ENCODE data around the gene RPL26.
"Not testable (repeated sequence)": the region's sequence is repeated elsewhere in the genome, so short reads cannot be mapped to it uniquely, and the experiment has no call there.

RPL26 gene

GRCh38 chr17:8369944-8370343 is 13.0 kb downstream of the RPL26 start:
- in situ Hi-C loops (cut with MboI; ENCODE audit: low sequenced_read_pairs), result no loop called here

- in situ Hi-C loops (cut with MboI; ENCODE audit: low sequenced_read_pairs), result no loop called here
These were observed 14.8 kb downstream of the RPL26 start for GRCh38 chr17:8368193-8368592.

GRCh38 chr17:8366231-8366630 is 16.8 kb downstream of the RPL26 start:
- in situ Hi-C loops (cut with MboI; ENCODE audit: low sequenced_read_pairs), result no loop called here

DNA sequence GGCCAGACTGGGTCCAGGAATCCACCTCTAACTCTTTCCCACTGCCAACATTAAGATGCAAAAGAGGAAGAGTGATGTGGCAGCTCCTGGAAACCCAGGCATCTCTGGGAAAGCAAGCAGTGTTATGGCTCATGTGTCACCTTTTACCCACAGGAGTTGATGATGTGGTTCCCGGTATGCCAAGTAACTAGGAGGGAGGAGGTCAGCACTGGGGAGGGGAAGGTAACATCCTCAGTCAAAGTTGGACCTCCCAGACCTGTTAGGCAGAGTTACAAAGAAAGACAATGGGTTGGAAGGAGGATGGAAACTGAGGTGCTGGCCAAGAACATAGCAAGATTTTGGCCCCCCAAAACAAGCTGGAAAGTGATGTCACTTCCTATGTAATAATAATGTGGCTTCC is 17.9 kb downstream of the RPL26 start:
- in situ Hi-C loops (cut with MboI; ENCODE audit: low sequenced_read_pairs), result no loop called here

DNA sequence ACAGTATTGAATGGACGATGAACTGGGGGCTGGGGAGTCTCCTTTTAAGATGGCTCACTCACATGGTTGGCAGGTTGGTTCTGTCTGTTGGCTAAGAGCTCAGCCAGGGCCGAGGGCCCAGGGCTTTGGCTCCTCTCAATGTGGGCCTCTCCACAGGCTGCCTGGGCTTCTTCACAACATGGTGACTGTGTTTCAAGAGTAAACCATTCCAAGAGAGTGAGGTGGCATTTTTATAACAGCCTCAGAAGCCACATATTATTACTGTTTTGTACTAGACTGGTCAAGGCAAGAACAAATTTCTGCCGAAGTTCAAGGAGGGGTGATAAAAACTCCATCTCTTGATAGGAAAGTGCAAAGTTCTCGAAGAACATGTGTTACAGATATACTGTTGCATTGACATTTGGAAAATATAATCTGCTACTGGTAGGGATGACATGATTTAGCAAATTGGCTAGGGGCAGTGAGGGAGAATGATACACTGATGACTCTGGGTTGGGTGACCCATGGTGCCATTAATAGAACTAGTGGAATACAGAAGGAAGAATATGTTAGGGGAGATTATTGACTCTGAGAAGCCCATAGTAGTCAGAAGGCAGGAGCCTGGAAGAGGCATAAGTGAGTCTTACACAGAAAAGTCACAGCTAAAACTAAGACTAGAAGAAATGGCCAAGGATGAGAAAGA is 20.2 kb downstream of the RPL26 start:
- in situ Hi-C loops (cut with MboI; ENCODE audit: low sequenced_read_pairs), result no loop called here

- in situ Hi-C loops (cut with MboI; ENCODE audit: low sequenced_read_pairs), result no loop called here
These were observed 22.2 kb downstream of the RPL26 start for GRCh38 chr17:8360751-8361150.

DNA sequence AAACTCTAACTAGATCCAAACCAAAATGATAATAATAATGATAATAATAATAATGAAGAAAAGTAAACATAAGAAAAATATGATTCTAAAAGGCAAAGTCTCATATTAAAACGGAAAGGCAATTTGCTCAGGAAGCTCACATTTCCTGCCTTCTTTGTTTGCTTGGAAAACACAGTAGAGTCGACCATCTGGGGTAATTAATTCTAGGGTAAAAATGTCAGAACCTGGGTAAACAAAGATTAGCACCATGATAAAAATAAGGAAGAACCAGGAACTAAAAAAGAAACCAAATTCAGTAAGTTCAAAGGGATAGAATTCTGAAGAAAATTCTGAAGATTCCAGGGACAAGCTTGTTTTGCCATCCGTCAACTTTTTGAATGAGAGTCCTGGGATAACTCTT is 22.7 kb downstream of the RPL26 start:
- in situ Hi-C loops (cut with MboI; ENCODE audit: low sequenced_read_pairs), result no loop called here

- in situ Hi-C loops (cut with MboI; ENCODE audit: low sequenced_read_pairs), result no loop called here
These were observed 23.2 kb downstream of the RPL26 start for GRCh38 chr17:8359769-8360168.

- in situ Hi-C loops (cut with MboI; ENCODE audit: low sequenced_read_pairs), result no loop called here
These were observed 25.1 kb downstream of the RPL26 start for GRCh38 chr17:8357910-8358309.

- in situ Hi-C loops (cut with MboI; ENCODE audit: low sequenced_read_pairs), result no loop called here
These were observed 28.8 kb downstream of the RPL26 start for GRCh38 chr17:8354236-8354635.

DNA sequence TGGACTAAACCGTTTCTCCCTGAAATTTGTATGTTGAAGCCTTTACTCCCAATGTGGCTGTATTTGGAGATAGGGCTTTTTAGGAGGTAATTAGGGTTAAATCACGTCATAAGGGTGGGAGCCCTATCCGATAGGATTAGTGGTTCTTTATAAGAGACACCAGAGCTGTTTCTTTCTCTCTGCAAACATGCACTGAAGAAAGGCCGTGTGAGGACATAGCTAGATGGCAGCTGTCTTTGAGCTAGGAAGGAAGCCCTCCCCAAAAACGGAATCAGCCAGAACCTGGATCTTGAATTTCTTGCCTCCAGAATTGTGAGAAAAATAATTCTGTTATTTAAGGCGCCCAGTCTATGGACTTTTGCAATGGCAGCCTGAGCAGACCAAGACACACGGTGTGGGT is 29.3 kb downstream of the RPL26 start:
- in situ Hi-C loops (cut with MboI; ENCODE audit: low sequenced_read_pairs), result no loop called here

DNA sequence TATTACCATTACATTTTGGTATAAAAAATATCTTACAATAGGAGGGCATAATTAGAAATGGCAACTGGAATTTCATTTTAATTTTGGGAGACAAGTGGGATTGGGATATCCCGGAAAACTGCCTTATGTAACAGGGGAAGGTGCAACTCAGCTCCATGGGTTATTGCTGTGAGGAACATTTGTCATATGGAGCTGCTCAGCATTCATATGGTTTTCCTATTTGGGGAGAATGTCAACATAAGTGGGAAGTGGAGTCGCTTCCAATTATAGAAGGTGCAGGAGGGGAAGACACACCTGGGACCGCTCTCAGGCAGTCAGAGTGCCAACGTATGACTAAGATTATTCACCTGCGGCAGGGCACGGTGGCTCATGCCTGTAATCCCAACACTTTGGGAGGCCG is 32.7 kb downstream of the RPL26 start:
- in situ Hi-C loops (cut with MboI; ENCODE audit: low sequenced_read_pairs), result no loop called here

DNA sequence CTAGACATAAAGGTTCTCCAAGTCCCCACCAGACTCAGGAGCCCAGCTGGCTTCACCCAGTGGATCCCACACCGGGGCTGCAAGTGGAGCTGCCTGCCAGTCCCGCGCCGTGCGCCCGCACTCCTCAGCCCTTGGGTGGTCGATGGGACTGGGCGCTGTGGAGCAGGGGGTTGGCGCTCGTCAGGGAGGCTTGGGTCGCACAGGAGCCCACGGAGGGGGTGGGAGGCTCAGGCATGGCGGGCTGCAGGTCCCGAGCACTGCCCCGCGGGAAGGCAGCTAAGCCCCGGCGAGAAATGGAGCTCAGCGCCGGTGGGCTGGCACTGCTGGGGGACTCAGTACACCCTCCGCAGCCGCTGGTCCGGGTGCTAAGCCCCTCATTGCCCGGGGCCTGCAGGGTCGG is 36.0 kb downstream of the RPL26 start:
- in situ Hi-C loops (cut with MboI; ENCODE audit: low sequenced_read_pairs), result not testable (repeated sequence)

GRCh38 chr17:8345951-8346665 is 36.9 kb downstream of the RPL26 start:
- in situ Hi-C loops (cut with MboI; ENCODE audit: low sequenced_read_pairs), result no loop called here

DNA sequence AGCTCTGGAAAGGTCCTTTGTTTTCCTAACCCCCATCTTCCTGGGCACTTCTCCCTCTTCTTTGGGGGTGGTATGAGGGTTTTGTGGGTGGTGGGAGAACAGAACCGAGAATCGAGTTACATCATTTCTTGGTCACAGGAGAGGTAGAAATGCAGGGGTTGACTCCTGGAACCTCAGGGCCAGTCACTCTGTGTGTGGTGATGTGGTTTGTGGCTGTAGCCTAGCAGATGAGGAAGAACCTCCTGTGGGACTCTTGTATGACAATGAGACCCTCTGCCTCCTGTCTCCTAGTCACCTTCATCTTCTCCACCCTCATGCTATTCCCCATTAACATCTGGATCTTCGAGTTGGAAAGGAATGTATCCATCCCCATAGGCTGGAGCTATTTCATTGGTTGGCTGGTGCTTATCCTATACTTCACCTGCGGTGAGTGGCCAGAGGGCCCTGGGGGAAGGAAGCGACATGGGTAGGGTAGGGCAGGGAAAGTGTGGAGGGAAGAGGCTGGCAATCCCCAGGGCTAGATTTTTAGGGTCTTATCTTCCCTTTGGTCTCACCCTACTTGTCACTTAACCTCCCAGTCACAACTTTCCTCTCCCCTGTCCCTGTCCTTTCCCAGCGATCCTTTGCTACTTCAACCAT is 37.8 kb downstream of the RPL26 start:
- in situ Hi-C loops (cut with MboI; ENCODE audit: low sequenced_read_pairs), result no loop called here

GRCh38 chr17:8341456-8341855 is 41.5 kb downstream of the RPL26 start:
- in situ Hi-C loops (cut with MboI; ENCODE audit: low sequenced_read_pairs), result no loop called here

- in situ Hi-C loops (cut with MboI; ENCODE audit: low sequenced_read_pairs), result no loop called here
These were observed 43.5 kb downstream of the RPL26 start, which contains the start of gene ODF4 for GRCh38 chr17:8339540-8339939. TSS of gene ODF4 (plus strand) at chr17:8339840. CDS start at chr17:8340052, 212 bp downstream.

DNA sequence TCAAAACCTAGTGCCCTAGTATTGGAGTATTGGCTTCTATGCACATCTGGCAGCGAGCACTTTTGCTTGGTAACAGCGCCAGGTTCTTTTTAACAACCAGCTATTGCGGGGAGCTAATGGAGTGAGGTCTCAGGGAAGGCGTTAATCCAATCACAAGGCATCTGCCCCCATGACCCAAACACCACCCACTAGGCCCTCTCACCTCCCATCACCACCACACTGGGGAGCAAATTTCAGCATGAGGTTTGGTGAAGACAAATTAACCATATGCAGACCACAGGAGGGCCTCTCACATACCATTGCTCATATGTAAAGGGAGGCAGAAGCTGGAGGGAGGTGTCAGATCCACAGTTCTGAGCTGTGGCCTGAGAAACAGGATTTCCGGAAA is 44.2 kb downstream of the RPL26 start:
- in situ Hi-C loops (cut with MboI; ENCODE audit: low sequenced_read_pairs), result no loop called here

DNA sequence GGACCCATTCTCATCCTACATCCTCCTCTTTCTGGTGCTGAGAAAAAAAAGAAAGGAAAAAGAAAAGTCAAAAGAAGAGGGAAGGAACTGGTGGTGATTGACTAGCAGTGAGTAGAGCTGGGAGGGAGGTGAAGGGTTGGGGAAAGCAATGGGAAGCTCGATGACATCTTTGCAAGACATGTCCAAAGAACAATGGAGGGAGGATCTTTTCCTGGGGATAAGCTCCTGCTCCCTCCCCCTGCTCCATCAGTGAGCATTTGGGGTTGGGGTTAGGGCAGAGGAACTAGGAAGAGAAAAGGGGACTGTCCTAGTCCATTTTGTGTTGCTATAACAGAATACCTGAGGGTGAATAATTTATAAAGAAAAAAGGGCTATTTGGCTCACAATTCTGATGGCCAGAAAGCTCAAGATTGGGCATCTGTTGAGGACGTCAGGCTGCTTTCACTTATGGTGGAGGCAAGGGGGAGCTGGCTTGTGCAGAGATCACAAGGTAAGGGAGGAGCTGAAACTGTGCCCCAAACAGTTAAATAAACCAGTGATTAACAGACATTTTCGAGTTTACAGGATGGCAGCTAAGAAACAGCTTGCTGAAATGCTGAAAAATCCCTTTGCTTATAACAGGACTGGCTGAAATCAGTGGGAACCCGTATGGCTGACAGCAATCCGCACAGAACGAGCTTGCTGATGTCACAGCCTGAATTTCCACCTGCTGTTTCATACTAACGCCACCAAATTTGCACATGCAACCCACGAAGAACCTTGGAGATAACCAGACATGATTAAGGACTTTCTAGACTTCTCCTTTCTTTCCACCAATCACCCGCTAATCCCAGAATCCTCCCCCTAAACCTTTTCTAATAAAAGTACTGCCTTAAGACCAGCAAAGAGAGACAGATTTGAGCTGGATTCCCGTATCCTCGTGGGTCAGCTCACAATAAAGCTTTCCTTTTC is 44.9 kb downstream of the RPL26 start:
- in situ Hi-C loops (cut with MboI; ENCODE audit: low sequenced_read_pairs), result no loop called here

DNA sequence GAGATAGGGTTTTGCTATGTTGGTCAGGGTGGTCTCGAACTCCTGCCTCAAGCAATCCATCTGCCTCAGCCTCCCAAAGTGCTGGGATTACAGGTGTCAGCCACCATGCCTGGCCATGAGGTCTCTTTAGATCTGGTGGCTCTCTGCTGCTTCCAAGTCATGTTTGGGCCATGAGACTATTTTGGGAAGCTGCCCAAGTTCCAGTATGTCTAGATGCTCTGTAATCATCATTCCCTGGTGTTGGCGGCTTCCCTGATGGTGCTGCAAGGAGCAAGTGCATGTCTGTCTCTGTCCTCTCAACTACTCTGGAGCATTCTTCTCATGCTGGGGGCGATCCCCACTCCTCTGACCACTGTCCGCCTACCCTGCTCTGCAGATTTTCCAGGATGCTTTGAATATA is 49.7 kb downstream of the RPL26 start:
- in situ Hi-C loops (cut with MboI; ENCODE audit: low sequenced_read_pairs), result no loop called here

DNA sequence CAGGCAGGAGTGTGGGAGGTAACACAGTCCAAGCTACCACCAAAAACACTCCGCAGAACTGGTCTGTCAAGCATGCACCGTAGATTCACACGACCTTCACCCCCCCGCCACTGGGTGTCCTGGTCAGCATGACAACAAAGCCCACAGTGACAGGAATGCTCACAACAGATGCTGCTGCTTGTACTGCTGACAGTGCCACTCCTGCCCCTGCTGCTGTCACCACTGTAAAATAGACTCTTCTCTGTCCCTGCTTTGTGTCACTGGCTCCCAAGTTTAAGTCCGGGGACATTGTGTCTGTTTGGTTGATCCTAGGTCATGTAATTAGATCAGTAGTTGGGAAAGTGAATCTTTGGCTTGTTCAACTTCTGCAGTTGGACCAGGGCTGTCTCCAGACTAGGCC is 50.3 kb downstream of the RPL26 start:
- in situ Hi-C loops (cut with MboI; ENCODE audit: low sequenced_read_pairs), result no loop called here

All from hTERT RPE-1 (cell line).